GM12874 (cell line): ENCODE data around the gene AP2B1.

Experiments used
- TF ChIP-seq, protein P1 (sequence below): IDR thresholded peaks from 2 replicates; pipeline ENCODE4 v1.5.1; 2011; ENCODE audit warnings: low read depth, mild to moderate bottlenecking, control low read depth, low read length, moderate library complexity; ENCODE audit not compliant: insufficient read depth

AP2B1 gene

GRCh38 chr17:35752471-35752870 lies 165.3 kb downstream of the AP2B1 start:
- TF ChIP-seq, protein P1, sequence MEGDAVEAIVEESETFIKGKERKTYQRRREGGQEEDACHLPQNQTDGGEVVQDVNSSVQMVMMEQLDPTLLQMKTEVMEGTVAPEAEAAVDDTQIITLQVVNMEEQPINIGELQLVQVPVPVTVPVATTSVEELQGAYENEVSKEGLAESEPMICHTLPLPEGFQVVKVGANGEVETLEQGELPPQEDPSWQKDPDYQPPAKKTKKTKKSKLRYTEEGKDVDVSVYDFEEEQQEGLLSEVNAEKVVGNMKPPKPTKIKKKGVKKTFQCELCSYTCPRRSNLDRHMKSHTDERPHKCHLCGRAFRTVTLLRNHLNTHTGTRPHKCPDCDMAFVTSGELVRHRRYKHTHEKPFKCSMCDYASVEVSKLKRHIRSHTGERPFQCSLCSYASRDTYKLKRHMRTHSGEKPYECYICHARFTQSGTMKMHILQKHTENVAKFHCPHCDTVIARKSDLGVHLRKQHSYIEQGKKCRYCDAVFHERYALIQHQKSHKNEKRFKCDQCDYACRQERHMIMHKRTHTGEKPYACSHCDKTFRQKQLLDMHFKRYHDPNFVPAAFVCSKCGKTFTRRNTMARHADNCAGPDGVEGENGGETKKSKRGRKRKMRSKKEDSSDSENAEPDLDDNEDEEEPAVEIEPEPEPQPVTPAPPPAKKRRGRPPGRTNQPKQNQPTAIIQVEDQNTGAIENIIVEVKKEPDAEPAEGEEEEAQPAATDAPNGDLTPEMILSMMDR = no peak

DNA sequence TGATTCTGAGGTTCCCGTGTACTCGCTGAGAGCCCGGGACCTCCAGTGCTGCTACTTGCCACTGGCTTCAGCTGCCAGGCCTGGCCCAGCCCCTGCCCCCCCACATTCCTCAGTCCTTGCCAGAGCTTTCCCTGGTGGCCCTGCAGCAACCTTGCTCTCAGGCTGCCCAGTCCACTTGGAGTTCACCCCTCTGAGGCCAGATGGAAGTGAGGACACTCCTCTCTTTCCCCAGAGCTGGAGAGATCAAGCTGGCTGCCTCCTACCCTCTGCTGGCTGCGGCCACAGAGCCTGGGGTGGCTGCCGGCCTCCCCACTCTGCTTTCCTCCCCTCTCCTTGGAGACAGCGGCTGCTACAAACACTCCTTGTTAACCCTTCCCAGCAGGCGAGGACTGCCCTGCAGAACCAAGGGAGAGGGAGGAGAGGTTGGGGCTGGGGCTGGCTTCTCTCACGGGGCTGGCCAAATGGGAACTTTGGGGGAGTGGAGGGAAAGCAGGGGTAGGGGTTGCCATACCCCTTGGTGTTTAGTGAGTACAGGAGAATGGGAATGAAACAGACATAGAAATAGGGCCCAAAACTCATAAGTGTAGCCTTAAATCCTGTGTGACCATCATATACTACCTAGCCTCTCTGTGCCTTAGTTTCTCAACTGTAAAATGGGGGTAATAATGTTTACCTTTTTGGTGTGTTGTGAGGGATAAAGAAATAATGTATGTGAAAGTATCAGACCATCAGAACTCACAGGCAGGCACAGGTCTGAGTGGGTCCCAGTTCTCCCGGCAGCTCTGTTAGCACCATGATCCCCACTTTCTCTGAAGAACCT lies 166.0 kb downstream of the AP2B1 start, which contains the start of gene GAS2L2:
TSS of gene GAS2L2 (minus strand) at position 295 of the 820 bp plus-strand sequence. CDS start 389 bp downstream, outside the sequence.
- TF ChIP-seq, protein P1 = no peak

DNA sequence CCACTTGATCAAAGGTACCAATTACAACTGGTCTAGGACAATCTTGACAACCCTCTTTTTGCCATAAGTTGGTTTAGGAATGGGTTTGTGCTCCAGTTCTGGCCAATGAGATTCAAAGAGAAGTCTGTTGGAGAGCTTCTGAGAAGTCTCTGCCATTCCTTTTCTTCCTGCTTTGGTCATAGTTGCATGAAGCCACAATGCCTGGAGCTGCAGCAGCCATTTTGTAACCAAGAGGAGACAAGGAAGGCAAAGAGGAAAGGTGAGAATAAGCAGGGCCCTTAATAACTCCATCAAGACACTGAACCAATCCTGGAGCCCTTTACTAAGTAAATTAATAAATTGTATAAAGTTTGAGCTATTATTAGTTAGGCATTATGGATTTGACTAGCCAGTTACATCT lies 170.1 kb downstream of the AP2B1 start:
- TF ChIP-seq, protein P1 = no peak

DNA sequence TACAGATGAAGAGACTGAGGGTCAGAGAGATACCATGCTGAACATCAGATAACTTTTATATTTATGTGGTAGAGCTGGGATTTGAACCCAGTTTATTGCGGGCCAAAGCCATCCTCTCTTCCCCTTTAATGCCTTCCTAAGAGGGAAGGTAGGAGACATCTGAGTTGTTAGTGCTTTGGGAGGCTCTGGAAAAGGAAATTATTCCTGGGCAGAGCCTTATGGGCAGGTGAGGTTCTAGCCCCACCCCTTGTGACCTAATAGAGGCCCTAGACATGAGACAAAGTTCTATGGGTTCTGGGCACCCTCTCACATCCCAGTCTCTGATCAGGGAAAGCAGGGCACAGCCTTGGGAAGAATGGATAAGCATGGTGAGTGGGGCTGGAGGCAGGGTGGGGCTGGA lies 173.5 kb downstream of the AP2B1 start, which contains the start of gene C17orf50:
TSS of gene C17orf50 (plus strand) at position 301 of the 400 bp plus-strand sequence. CDS start at position 356, 55 bp downstream.
- TF ChIP-seq, protein P1 = no peak

- TF ChIP-seq, protein P1 = no peak
Observed at GRCh38 chr17:35761601-35762000, 174.5 kb downstream of the AP2B1 start.

DNA sequence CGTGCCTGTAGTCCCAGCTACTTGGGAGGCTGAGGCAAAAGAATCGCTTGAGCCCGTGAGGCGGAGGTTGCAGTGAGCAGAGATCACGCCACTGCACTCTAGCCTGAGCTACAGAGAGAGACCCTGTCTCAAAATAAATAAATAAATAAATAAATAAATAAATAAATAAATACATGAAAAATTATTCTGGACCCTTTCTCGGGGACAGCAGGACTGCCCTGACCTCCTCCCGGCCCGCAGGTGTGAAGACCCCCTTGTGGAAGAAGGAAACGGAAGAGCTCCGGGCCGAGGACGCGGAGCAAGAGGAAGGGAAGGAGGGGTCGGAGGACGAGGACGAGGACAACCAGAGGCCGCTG lies 176.6 kb downstream of the AP2B1 start:
- TF ChIP-seq, protein P1 = no peak

DNA sequence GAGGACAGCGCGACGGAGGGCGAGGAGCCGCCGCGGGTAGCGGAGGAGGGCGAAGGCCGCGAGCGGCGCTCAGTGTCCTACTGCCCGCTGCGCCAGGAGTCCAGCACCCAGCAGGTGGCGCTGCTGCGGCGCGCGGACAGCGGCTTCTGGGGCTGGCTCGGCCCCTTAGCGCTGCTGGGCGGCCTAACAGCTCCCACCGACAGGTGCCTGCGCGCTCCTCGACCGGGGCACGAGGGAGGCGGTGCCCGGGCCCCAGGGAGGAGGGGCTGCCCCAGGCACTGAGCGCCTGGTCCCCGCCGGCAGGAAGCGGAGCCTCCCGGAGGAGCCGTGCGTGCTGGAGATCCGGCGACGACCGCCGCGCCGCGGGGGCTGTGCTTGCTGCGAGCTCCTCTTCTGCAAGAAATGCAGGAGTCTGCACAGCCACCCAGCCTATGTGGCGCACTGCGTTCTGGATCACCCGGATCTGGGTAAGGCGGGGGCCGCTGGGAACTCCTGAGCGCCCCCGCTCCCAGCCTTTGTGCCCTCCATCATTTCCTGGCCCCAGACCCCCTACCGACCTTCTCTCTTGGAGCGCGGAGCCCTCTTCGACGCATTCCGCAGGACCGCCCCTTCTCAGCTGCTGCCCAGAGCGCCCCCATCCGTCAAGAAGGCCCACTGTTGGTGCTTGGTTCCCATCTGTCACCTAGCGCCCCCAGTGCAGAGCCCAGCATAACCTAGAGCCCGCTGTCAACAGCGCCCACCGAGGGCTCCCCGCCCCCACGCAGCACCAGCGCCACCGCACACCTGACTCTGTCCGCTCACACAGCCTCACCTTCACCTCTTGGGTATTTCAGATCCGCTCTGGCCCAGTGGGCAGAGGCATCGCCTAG lies 177.2 kb downstream of the AP2B1 start:
- TF ChIP-seq, protein P1 = peak; percentile 100
